Panc1 (cell line): Measurements from ENCODE around the gene TGFBI.

Source experiments
- CTCF ChIP-seq: fragments of 450-650 bp; IDR thresholded peaks from 2 replicates; pipeline ENCODE4 v1.5.1; 2017; ENCODE audit warnings: mild to moderate bottlenecking
- REST ChIP-seq, 2 experiments: IDR thresholded peaks; 2 replicates each; pipeline ENCODE4 v1.6.1; 2011 to 2012; ENCODE audit warnings: low read depth in 2 of 2, control low read depth in 1 of 2, low read length in 1 of 2, mild to moderate bottlenecking in 1 of 2, moderate library complexity in 1 of 2; ENCODE audit not compliant: insufficient read depth in 1 of 2

DNA sequence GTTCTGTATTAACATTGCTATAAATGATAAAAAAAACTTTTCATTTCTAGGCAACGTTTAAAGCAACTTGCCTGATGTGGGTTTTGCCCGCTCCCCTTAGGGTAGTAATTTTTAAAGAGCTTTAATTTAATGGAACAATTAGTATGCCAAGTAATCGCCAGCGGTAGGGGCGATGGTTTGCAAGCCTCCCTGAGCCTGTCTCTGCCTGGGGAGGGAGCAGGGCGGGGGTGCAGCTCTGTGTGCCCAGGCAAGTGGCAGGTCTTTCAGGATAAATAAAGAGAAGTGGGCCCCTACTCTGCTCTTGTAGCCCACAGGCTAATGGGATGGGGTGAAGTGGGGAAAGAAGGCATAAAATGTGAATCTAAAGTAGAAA, 13.8 kb upstream of the TGFBI start:
- TF ChIP-seq REST (IDR thresholded peaks at IDR 0.05; ENCODE audit: insufficient read depth in 1 of 2, low read depth in 2 of 2, low read length in 1 of 2) = no peak
- no peak for TF ChIP-seq CTCF
